SW480 (cell line): ENCODE data around the gene PLCB1.

Experiments
- DNase-seq: peaks from one replicate; pipeline ENCODE4 v3.0.0-alpha.2; 2016; ENCODE audit warnings: low spot score

PLCB1 gene

GRCh38 chr20:8720089-8720488 is 588.0 kb downstream of the PLCB1 start:
- DNase-seq = no peak

GRCh38 chr20:8721098-8721497 is 589.0 kb downstream of the PLCB1 start:
- DNase-seq = peak; percentile 62

- DNase-seq = peak; percentile 80
Measured at GRCh38 chr20:8722277-8722928, 590.3 kb downstream of the PLCB1 start.

GRCh38 chr20:8723296-8723695 is 591.2 kb downstream of the PLCB1 start:
- DNase-seq = no peak

- no peak for DNase-seq
Measured at GRCh38 chr20:8724884-8725283, 592.8 kb downstream of the PLCB1 start.

GRCh38 chr20:8726460-8726859 is 594.4 kb downstream of the PLCB1 start:
- DNase-seq = no peak

- no peak for DNase-seq
Measured at GRCh38 chr20:8735014-8735413, 602.9 kb downstream of the PLCB1 start.

GRCh38 chr20:8735674-8736073 is 603.6 kb downstream of the PLCB1 start:
- no peak for DNase-seq

- no peak for DNase-seq
Measured at GRCh38 chr20:8740265-8740664, 608.2 kb downstream of the PLCB1 start.

GRCh38 chr20:8744228-8744844 is 612.3 kb downstream of the PLCB1 start:
- no peak for DNase-seq

GRCh38 chr20:8749101-8749500 is 617.0 kb downstream of the PLCB1 start:
- no peak for DNase-seq

GRCh38 chr20:8749986-8750385 is 617.9 kb downstream of the PLCB1 start:
- no peak for DNase-seq

GRCh38 chr20:8755340-8756118 is 623.5 kb downstream of the PLCB1 start:
- no peak for DNase-seq

- peak; percentile 44 for DNase-seq
Measured at GRCh38 chr20:8756410-8756809, 624.3 kb downstream of the PLCB1 start.

GRCh38 chr20:8757146-8757545 is 625.1 kb downstream of the PLCB1 start:
- DNase-seq = peak; percentile 7

GRCh38 chr20:8764344-8764962 is 632.4 kb downstream of the PLCB1 start:
- DNase-seq = no peak

GRCh38 chr20:8766868-8767390 is 634.9 kb downstream of the PLCB1 start:
- no peak for DNase-seq

- DNase-seq = no peak
Measured at GRCh38 chr20:8774412-8774811, 642.3 kb downstream of the PLCB1 start.

GRCh38 chr20:8777911-8778310 is 645.8 kb downstream of the PLCB1 start:
- DNase-seq = no peak

- no peak for DNase-seq
Measured at GRCh38 chr20:8778387-8778786, 646.3 kb downstream of the PLCB1 start.

- no peak for DNase-seq
Measured at GRCh38 chr20:8780915-8781314, 648.8 kb downstream of the PLCB1 start.

GRCh38 chr20:8782804-8783203 is 650.7 kb downstream of the PLCB1 start:
- no peak for DNase-seq

- DNase-seq = no peak
Measured at GRCh38 chr20:8783734-8784133, 651.7 kb downstream of the PLCB1 start.
